T-helper 22 cell (primary cell): ENCODE results near the gene DNAJC6.

ENCODE experiments used
- DNase-seq: peaks from one replicate; pipeline ENCODE4 v3.0.0-alpha.2; 2020; ENCODE audit warnings: low read depth

DNAJC6 gene

GRCh38 chr1:65407877-65408276, 98.5 kb downstream of the DNAJC6 start:
- DNase-seq, result no peak

GRCh38 chr1:65409314-65409713, 100.0 kb downstream of the DNAJC6 start:
- DNase-seq, result no peak

GRCh38 chr1:65409816-65410326, 100.5 kb downstream of the DNAJC6 start:
- no peak for DNase-seq

- no peak for DNase-seq
These were observed 103.1 kb downstream of the DNAJC6 start for GRCh38 chr1:65412256-65412983.

- DNase-seq, result no peak
These were observed 103.6 kb downstream of the DNAJC6 start for GRCh38 chr1:65412984-65413375.

- no peak for DNase-seq
These were observed 105.2 kb downstream of the DNAJC6 start for GRCh38 chr1:65414538-65414937.

- DNase-seq, result no peak
These were observed 107.4 kb downstream of the DNAJC6 start for GRCh38 chr1:65416767-65417166.

GRCh38 chr1:65417729-65418128, 108.4 kb downstream of the DNAJC6 start:
- no peak for DNase-seq

DNA sequence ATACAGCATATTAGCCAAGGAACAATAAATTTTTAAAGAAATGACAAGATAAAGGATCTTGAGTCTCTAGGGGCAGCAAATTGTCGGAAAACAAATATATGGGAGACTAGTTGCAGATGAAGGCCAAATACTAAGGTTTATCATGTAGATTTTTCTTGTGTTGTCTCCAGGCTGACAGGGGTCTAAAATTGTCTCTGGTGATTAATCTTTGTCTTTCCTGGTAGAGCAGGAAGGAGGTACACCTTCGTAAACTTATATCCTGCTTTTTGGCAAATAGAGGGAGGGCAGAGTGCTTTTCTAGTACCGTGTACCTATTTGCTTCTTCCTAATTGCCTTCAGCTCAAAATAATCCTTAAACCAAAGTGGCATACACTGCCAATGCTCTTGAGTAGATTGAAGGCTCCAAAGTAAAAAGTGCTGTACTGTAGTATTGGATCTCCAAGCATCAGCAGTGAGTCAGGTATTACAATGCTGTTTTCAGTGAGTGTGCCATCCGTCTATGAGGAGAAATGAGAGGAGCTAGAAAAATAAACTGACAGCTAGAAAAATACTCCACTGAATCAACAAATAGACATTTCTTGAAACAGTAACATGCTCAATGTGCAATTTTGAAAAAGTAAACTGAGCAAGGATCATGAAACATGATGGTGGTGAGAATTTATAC, 109.3 kb downstream of the DNAJC6 start:
- no peak for DNase-seq

DNA sequence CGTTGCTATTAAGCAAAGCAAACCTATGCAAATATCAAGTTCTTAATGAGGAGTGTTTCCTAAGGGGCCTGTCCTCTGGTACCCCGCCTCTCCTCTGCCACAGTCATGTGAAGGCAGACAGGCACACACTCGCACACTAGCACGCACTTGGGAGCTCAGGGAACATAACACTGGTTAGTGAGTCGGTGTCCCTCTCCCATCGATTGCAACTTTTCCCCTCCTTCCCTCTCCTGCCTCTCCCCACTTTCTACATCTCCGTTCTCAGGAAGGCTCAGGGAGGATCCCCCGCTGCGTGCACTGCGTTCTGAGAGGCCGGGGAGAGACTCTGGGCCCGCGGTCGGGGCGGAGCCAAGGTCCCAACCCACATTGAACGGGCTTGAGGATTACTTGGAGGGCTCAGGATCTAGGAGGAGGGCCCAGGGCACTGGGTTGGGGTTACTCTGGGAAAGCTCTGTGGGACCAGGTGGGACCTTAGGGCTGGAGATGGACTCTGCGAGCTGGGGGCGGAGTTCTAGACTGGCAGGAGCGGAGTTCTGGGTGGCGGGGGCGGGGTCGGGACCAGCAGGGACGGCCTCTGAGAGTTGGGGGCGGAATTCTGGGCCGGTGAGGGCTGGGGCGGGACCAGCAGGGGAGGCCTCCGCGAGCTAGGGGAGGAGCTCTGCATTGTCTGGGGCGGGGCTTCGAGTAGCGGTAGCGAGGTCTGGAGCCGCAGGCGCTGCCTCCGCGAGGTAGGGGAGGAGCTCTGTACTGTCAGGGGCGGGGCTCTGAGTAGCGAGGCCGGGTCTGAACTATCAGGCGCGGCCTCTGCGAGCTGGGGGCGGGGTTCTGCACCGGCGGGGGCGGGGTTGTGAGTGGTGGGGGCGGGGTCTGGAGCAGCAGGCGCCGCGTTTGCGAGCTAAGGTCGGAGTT, 110.6 kb downstream of the DNAJC6 start:
- peak; percentile 97 for DNase-seq

DNA sequence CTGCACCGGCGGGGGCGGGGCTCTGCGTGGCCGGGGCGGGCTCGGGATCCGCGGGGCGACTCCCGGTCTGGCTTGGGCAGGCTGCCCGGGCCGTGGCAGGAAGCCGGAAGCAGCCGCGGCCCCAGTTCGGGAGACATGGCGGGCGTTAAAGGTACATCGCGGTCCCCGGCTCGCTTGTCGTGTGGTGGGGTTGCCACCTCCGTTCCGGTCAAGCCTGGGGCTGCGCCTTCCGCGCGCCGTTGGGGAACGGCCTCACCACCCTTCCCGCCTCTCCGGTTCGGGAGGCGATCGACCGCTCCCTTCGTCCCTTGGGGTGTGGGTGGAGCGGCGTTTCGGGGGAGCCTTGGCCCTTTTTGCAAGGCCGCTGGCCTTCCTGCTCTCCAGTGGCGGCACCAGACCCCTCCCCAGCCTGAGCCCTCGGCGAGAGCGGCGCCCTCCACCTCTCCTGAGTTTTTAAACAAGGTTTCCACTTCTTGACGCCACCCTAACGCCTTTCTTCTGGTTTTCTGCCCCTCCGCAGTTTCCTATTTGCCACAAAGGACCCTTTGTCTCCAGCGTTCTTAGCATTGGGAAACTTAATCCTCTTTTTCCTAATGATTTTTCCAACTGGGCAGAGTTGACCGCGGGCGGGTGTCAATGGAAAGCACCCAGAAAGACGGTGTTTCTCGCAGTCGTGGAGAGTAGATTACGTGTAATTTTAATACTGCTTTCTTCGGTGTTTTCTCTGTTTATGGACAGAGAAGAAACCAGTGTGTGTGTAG, 111.4 kb downstream of the DNAJC6 start, which contains the start of the genes LEPR and LEPROT:
LEPR (plus strand) TSS at position 79 of the 761 bp plus-strand sequence. CDS start 144,898 bp downstream, outside the sequence.
LEPROT (plus strand) TSS at position 79 of the 761 bp plus-strand sequence; CDS start at position 136, 57 bp downstream.
- DNase-seq, result no peak

DNA sequence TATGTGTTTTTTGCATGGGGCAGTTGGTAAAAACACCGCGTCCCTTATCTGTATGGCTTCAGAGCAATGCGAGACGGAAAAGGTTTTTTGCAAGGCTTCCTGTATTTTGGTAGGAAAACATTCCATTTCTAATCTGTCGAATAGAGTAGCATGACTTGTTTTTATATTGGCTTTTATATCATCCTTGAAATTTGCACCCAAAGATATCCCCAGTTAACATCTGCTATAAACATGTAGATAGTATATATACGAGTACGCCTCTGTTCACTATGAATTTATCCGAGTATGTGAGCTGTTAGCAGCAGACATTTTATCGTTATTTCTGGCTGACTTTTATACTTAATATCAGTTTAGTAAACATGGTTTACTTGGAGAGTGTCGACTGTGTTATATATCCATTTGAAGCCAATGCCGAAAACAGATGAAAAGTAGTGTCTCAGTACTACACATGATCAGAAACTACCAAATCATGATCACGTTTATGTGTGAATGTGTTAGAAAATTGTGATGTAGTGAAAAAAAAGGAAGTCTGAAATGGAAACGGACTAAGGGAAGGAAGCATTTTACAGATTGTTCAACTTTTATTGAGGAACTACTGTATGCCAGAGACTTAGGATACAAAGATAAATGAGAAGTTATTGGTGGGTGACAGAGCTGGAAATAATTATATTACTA, 112.1 kb downstream of the DNAJC6 start:
- no peak for DNase-seq

- no peak for DNase-seq
These were observed 113.2 kb downstream of the DNAJC6 start for GRCh38 chr1:65422241-65423203.

- no peak for DNase-seq
These were observed 114.7 kb downstream of the DNAJC6 start for GRCh38 chr1:65423884-65424572.

GRCh38 chr1:65424573-65424889, 115.2 kb downstream of the DNAJC6 start:
- DNase-seq, result no peak

DNA sequence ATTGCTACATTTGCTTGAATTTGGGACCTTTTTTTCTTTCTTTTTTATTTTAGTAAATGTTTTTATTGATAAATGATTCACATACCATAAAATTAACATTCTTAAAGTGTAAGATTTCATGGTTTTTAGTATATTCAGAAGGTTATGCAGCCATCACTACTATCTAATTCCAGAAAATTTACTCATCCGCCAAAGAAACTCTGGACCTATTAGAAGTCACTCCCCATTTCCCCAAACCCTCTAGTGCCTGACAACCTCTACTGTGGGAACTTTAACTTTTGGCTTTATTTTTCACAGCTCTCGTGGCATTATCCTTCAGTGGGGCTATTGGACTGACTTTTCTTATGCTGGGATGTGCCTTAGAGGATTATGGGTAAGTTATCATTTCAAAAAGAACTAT, 115.7 kb downstream of the DNAJC6 start:
- no peak for DNase-seq

- no peak for DNase-seq
These were observed 116.4 kb downstream of the DNAJC6 start for GRCh38 chr1:65425697-65426096.

- no peak for DNase-seq
These were observed 119.7 kb downstream of the DNAJC6 start for GRCh38 chr1:65429078-65429477.

DNA sequence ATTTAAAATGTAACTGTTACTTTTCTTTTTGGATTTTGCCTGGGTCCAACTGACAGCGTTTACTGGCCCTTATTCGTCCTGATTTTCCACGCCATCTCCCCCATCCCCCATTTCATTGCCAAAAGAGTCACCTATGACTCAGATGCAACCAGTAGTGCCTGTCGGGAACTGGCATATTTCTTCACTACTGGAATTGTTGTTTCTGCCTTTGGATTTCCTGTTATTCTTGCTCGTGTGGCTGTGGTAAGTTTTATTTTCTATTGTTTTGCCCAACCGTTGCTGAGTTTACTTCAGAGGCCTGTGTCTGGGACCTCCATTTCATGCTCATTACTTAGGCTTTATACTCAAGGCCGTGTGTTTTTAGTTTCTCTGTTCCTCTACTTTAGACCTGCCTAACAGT, 120.5 kb downstream of the DNAJC6 start:
- DNase-seq, result no peak
